G401 (cell line): ENCODE measurements around the gene C1QL3. TPM values are rescaled to one million over a fixed set of nuclear protein-coding genes. Genes with fewer than 3 reads are reported as not detected.
A peak's percentile ranks its signal among the peaks of the same experiment; 100 is the strongest.

Experiments used
- DNase-seq: peaks from one replicate; pipeline ENCODE4 v3.0.0-alpha.2; 2015; ENCODE audit warnings: low spot score
- in situ Hi-C: cut with HindIII; loops from 2 replicates; pipeline ENCODE4 v1.10.0; 2016; ENCODE audit warnings: low sequenced_read_pairs, mixed read lengths
- total RNA-seq: library from RNA; depleted of rRNA; stranded (reverse); fragments of >200 nt; shearing (Covaris generic); gene quantifications from 2 replicates; pipeline ENCODE4 v1.2.3, GENCODE V29; 2014; rRNA removed

Gene C1QL3
- not detected in 2 replicates for total RNA-seq

DNA sequence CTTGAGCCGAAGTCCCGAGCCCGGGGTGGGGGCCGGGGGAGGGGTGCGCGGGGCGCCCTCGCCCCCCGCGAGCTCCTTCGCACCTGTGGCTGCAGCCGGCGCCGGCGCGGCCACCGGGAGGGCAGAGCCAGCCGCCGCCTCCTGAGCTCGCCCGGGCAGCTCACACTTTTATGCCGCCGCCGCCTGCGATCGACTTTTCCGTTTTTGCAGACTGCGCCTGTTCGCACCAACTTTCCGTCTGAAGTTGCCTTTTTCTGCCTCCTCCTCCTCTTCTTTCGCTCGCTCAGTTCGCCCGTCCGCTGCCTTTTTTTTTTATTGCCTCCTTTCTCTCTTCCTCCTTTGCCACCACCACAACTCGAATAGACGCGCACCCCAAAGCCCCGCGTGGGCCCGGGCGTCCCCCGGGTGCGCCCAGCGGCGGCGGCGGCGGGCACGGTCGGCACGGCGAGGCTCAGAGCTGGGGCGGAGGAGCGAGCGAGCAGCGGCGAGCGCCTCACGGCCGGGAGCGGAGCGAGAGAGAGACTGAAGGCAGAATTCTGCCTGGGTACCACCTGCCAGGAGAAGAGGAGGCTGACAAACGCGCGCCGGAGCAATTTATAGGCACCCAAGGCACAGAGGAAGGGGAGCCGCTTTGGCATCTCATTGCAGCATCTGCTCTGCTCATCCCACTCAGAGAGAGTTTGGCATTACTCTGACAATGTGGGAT is at the start of gene C1QL3:
Gene C1QL3 (minus strand): TSS at position 569 of the 706 bp plus-strand sequence. CDS start 814 bp downstream, outside the sequence.
- DNase-seq, result peak; percentile 73
- in situ Hi-C loops, result no loop called here

DNA sequence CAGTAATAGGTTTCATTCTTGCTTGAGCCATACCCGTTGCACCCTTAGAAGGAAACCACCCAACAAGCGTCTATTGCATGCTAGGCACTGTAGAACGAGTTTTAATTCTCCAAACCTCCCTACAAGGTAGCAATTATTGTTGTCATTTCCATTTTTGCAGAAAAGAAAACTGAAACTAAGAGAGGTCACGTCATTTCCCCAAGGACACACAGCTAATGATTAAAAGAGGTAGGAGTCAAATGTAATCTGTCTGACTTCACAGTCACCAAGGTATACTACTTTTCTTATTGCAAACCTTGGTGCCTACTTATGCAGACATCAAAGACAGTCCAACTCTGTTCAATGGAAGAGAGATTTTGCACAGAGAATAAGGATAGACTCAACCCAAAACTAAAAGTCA is 49.1 kb upstream of the C1QL3 start:
- in situ Hi-C loops, result no loop called here
- DNase-seq, result no peak

DNA sequence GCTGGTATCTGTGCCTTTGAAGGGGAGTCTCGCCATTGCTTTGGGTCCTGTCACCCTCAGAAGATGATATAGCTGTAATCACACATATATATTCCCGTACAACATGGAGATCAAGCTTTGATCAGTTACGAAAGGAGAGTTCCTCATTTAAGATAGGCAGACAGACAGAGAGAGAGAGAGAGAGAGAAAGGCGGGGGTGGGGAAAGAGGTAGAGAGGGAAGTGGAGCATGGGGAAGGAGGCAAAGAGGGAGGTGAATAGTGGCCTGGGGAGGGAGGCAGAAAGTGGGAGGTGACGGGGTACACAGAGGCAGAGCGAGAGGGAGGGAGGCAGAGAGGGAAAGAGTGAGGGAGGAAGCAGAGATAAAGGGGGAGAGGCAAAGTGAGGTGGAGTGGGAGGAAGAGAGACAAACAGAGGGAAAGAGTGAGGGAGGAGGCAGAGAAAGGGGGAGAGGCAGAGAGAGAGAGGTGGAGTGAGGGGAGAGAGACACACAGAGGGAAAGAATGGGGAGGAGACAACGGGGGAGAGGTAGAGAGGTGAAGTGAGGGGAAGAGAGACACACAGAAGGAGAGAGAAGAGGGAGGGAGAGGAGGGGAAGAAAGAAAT is 44.6 kb upstream of the C1QL3 start:
- DNase-seq, result no peak
- in situ Hi-C loops, result no loop called here

DNA sequence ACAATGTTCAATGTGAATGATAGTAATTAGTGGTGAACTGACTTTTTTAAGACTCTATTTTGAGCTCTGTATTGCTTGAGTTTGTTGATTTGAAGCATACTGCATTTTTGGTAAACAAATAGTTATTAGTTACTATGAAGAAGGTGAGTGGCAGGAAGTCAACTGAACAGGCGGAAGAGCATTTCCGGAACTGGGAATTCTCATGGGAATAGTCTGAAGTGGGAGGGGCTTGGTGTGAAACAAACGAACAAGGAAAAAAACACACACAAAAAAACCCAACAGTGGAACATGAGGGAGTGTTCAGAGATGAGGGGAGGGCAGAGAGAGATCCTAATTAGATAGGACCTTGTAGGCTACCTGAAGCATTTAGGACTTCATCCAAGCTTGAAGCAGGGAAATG is 43.9 kb upstream of the C1QL3 start:
- in situ Hi-C loops, result no loop called here
- DNase-seq, result no peak

DNA sequence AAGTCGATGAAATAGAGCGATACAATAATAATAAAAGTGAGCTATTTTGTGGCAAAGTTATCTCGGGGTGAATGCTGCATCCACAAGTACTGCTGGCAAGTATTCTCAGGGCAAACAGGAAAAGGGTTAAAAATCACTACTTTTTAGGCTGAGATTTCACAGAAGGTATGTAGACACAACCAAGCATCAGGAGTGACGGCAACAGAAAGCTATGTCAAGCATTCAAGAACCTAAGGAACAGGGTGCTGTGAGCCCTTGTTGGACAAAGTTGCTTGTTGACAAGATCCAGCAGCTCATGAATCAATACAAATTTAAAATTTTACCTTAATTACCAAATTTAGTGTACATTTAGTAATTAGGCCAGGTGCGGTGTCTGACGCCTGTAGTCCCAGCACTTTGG is 41.2 kb upstream of the C1QL3 start:
- DNase-seq, result no peak
- in situ Hi-C loops, result no loop called here

DNA sequence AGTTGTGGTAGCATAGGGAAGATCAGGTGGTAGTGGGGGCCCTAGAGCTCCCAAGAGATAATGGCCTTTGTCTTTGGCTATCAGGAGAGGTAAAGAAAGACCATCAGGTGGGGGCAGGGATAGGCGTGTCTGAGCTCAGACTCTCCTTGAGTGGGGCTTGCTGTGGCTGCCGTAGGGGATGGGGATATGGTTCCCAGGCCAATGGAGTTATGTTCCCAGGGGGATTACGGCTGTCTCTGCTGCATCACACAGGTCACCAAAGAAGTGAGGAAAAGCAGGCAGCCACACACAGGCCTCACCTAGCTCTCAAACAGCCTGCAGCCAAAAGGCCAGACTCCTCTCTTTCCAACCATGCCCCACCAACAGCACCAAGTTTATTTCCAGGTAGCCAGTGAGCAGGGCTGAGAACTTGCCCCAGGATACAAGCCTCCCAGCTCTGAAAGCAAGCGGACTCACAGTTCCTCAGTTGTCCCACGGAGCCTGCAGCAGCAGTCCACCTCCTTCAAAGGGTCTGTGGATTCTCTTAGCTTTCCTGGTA is 37.6 kb upstream of the C1QL3 start:
- no peak for DNase-seq
- in situ Hi-C loops, result no loop called here

DNA sequence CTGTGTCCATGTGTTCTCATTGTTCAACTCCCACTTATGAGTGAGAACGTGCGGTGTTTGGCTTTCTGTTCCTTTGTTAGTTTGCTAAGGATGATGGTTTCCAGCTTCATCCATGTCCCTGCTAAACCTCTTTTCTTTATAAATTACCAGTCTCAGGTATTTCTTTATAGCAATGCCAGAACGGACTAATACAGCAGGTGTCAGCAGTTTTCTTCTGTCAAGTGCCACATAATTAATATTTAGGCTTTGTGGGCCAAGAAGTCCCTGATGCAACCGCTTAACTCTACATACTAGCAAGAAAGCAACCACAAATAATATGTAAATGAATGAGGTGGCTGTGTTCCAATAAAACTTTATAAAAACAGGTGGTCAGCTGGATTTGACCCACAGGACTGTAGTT is 26.3 kb upstream of the C1QL3 start:
- DNase-seq, result no peak
- in situ Hi-C loops, result no loop called here

DNA sequence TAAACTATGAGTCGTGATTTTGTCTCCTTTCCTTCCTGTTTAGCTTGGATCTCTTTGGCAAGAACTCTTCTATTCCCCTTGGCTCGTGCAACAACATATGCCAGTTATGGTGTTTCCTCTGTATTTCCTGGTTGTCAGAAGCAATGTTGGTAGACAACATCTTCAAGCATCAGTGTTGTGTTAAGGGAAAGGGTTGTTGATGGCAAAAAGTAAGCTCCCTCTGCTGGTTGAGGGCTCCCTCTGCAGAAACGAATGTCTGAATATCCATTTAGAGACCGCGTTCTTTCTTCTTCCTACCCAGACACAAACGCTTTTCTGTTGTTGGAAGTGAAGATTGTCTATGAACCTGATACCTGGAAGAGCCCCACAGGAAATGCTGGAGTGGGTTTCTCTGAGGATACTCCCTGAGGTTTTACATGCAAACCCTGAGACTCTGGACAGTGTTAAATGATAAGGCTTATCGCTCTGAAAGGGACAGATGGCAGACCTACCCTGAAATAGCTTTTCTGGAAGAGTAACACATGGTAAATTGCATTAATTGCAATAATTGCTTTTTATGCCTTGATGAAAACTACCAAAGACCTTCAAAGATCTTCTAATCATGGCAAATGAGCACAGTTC is 23.5 kb upstream of the C1QL3 start:
- in situ Hi-C loops, result no loop called here
- DNase-seq, result peak; percentile 79

DNA sequence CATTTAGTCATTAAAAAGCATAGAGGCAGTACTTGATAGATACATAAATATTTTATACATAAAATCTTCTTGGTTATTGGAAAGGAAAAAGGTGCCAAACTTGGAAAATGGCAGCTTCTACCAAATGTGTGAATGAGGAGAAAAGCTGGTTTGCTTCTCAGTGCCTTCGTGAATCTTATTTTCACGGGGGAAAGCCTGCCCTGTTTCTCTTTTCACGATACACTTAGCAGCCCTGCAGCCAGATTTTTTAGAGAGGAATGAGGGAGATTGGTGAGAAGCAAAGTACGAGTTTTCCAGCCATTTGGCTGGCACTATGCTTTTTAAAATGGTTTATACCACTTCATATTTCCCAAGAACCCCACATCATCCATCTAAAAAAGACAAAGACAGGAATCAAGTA is 22.9 kb upstream of the C1QL3 start:
- in situ Hi-C loops, result no loop called here
- no peak for DNase-seq

DNA sequence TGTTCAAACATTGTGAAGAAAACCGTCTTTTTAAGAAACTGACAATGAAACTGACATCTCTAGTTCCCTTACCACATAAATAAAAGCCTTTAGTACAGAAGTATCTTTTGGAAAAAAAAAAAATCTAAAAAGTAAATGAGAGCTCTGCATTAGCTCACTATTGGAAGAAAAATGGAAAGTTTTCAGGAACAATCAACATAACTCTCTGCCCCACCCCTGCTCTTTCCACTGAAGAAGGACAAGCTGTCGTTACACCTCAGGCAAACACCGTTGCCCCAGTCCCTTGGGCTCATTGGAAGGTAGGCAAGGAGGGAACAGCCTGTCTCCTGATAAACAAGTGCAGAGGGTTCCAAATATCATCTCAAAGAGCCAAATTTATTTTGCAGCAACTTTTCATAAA is 22.4 kb upstream of the C1QL3 start:
- in situ Hi-C loops, result no loop called here

DNA sequence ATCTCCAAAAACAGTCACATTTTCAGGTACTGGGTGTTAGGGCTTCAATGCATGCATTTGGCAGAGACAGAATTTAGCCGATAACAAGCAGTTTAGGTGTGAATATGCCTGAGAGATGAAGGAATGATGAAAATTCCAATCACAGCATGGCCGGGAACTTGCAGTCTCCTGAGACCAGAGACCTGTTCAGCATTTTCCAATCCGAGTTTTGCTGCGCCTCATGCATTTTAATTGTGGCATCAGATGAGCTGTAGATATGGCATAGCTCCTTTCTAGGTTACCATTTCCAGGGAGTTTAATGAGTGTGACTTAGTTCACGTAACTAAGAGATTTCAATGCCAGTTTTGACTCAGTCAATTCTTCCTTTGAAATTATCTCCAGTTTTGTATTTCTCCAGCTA is 14.5 kb upstream of the C1QL3 start:
- DNase-seq, result no peak
- in situ Hi-C loops, result no loop called here

More for the DNA sequence above, 22.4 kb upstream of the C1QL3 start:
- no peak for DNase-seq

DNA sequence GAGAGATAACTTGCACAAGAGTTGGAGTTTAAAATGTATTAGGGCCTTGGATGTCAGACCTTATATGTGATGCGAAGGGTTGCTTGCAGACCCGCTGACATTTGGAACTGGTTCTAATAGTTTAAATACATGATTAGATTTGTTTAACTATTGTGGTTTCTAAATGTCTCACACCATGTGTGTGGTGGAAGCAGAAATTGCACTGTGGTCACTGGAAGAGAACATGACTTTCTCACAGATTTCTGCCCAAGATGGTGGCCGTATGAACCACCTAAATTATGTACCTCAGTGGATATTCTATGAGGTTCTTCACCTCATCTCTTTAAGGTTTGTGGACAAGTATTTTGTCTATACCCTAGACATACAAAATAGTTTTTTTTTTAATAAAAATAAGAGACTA is 8.2 kb upstream of the C1QL3 start:
- in situ Hi-C loops, result no loop called here

DNA sequence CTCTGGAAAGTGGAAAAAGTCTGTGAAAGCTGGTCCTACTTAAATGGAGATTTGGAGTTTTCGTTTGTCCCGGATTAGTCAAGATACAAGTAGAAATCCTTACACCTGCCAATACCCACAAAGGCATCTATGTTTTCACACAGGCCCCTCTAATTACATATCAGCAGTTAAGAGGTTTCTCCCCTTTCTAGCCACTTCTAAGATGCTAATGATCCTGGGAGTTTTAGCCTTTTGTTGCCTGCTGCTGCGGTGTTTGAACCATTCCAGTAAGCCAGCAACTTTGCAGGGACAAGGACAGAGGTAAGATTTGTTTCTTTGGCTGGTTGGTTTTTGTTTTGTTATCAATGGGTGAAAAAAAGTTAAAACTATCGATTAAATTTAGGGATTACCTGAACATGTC is 5.8 kb upstream of the C1QL3 start:
- in situ Hi-C loops, result no loop called here
- DNase-seq, result no peak

More for the DNA sequence above, 8.2 kb upstream of the C1QL3 start:
- no peak for DNase-seq

DNA sequence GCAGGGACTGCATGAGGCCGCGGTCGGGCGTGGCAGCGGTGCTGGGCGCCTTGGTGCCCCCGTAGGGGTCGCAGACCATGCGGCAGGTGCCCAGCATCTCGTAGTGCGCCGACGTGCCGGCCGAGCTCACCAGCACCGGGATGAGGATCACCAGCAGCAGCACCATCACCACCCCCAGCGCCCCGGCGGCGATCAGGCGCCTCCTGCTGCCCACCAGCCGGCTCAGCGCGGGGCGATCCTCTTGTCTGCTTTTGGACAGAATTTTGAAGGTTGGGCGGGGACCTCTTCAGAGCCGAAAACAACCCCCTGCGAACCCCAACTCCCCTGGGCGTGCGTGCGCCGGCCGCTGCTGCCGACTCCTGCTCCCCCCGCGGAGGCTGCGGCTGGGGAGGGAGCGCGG is 779 bp downstream of the C1QL3 start:
- peak; percentile 55 for DNase-seq
- in situ Hi-C loops, result no loop called here

DNA sequence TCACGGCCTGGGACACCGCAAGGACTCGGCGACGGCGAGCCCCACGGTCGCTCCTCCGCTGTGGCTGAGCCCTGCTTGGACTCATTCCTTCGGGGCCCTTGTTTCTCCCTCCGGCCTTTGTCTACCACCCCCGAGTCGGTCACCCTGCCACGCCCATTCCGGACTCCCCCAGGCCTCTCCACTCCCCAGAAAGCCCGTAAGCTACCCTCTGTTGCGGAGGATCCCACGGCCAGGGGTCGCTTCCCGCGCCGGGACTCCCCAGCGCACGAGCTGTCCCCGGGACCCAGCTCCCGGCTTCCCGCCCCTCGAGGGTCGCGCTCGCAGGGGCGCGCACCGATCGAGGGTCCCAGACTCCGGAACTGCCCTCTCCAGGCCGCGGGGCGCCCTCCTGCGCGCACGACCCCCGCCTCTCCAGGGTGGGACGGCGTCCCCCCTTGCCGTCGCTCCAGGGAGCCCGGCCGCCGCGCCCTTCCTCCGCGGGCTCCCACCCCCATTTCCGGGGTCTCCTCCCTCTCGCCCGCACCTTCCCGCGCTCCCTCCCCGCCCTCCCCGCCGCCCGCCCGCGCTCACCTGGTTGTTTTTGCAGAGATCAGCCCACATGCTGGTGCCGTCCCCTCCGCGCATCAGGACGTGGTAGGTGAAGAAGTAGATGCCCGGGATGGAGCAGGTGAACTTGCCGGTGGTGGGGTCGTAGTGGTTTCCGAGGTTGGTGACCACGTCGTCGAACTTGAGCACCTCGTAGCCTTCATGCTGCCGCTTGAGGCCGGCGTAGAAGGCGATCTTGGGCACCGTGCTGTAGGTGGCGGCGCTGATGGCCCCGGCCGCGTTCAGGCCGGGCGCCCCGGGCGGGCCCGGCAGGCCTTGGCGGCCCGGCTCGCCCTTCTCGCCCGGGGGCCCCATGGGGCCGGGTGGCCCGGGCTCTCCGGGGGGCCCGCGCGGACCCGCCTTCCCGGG is 1.5 kb downstream of the C1QL3 start:
- DNase-seq, result peak; percentile 41
- in situ Hi-C loops, result no loop called here

DNA sequence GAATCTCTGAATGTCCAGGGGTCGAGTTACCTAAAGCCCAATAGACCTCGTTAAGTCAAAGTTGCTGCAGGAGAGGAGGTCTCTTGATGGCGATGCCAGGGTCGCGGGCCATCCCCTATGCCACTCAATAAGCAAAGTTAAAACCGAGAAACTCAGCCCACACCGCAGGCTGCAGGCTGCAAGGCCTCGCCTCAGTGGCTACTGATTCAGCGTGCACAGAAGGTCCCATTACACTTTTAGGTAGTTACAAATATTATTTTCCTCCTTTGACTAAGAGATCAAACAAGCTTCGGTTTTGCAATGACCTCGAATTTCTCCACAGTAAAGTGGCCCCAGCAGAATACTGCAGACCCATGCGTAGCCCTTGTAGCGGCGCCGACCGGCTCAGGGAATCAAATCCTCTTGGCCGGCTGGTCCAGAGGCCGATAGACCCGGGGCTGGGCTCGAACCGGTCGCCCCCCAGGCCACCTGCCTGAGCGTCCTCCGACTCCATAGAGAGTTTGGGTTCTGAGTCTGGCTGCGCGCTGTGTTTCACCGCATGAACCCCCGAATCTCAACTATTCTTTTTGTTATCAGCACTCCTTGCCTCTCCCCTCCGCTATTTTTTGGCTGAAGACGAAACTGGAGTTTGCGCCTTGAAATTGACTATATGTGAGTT is 2.3 kb downstream of the C1QL3 start:
- in situ Hi-C loops, result no loop called here
- peak; percentile 60 for DNase-seq

DNA sequence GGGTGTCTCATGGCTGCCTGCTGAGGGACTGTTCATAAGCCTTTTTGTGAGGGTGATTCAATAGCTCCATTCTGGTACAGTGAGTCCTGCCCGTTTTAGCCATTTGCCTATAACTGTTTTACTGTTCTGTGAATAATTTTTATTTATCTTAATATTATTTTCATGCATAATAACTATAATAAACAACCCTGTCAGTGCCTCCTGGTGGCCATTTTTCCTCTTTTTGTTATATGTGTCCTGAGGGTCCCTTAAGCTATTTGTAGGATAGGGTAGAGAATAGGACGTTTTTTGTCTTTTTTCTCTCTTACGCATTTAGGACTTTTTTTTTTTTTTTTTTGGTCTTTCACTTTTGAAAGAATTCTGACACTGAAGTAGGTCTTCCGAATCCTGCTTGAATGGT is 2.9 kb downstream of the C1QL3 start:
- peak; percentile 56 for DNase-seq
- in situ Hi-C loops, result no loop called here

DNA sequence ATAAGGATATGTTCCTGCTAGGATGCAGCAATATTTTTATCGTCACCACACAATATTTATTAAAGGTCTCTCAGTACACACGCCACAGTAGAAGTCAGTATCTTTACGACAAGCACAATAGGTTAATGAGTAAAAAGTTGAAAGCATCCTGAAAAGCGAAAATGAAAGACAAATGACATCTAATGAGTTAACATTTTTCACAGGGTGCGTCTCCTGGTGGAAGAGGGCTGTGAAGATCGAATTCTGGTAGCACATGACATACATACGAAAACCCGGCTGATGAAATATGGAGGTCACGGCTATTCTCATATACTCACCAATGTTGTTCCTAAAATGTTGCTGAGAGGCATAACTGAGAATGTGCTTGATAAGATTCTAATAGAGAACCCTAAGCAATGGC is 10.8 kb downstream of the C1QL3 start:
- no peak for DNase-seq
- in situ Hi-C loops, result no loop called here

DNA sequence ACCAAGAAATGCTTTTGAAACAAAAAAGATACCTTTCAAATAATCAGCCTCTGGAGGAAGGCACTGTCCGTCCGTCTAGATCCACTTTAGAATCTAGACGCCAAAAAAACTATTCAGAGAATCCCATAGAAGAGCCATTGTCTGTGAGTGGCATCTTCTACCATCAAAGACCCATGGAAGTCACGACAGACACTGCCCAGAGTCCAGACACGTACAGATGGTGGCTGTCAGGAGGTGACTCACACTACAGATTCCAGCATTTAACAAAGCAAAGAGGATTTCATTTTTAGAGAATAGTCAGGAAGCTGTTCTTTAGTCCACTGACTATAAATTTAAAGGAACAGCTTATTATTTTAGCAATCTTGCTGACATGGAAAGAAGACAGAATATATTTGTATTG is 11.7 kb downstream of the C1QL3 start:
- peak; percentile 38 for DNase-seq
- in situ Hi-C loops, result no loop called here
